Chondrocyte (in vitro differentiated cells): Measurements from ENCODE around the gene ING4. TPM values are rescaled to one million over a fixed set of nuclear protein-coding genes. Genes with fewer than 3 reads are reported as not detected.
A peak's percentile ranks its signal among the peaks of the same experiment; 100 is the strongest.
"Not testable (repeated sequence)": the region's sequence is repeated elsewhere in the genome, so short reads cannot be mapped to it uniquely, and the experiment has no call there.

Experiments
- DNase-seq: peaks from one replicate; pipeline ENCODE4 v3.0.0; 2021; ENCODE audit warnings: mixed read lengths, low spot score
- H3K27ac Mint-ChIP-seq: one replicate; pipeline ENCODE4 v1.8.0; 2021; ENCODE audit warnings: mild to moderate bottlenecking, moderate library complexity, mixed read lengths; ENCODE audit not compliant: unreplicated experiment
- H3K27me3 Mint-ChIP-seq: 2 replicates; pipeline ENCODE4 v1.8.0; 2021; ENCODE audit warnings: low read depth, mixed read lengths
- H3K36me3 Mint-ChIP-seq: 2 replicates; pipeline ENCODE4 v1.8.0; 2021; ENCODE audit warnings: low read depth, mixed read lengths
- H3K4me1 Mint-ChIP-seq: 2 replicates; pipeline ENCODE4 v1.8.0; 2021; ENCODE audit warnings: low read depth, mild to moderate bottlenecking, mixed read lengths
- H3K4me3 Mint-ChIP-seq: one replicate; pipeline ENCODE4 v1.8.0; 2021; ENCODE audit warnings: mild to moderate bottlenecking, moderate library complexity, mixed read lengths; ENCODE audit not compliant: unreplicated experiment
- H3K9me3 Mint-ChIP-seq: 2 replicates; pipeline ENCODE4 v1.8.0; 2021; ENCODE audit warnings: low read depth, mixed read lengths
- long read RNA-seq: library from polyadenylated mRNA; stranded (forward); transcript quantifications from one replicate; pipeline ENCODE4 v2.0.0, GENCODE V29; 2021
- total RNA-seq: library from RNA; stranded (reverse); gene quantifications from 3 replicates; pipeline ENCODE4 v1.2.1, GENCODE V29; 2021
- TF ChIP-seq, protein P1 (sequence below): fragments of 200-600 bp; sonication (generic); IDR thresholded peaks from 2 replicates; pipeline ENCODE4 v1.5.0; 2021; ENCODE audit warnings: antibody characterized with exemption, mild to moderate bottlenecking, moderate library complexity

The ING4 gene
- total RNA-seq, result 32.9 to 38.5 TPM (median 37.5 TPM) in 3 replicates
- long read RNA-seq, transcript ING4-201 (8 exons, 1,709 nt), result major isoform, 18 of 52 reads
- long read RNA-seq, transcript ING4-202 (8 exons, 1,393 nt), result minor isoform, 15 of 52 reads
- long read RNA-seq, partial matches to known transcripts, result 0 of 52 reads
- long read RNA-seq, other reads (novel, unspliced or antisense), result 12 of 52 reads

DNA sequence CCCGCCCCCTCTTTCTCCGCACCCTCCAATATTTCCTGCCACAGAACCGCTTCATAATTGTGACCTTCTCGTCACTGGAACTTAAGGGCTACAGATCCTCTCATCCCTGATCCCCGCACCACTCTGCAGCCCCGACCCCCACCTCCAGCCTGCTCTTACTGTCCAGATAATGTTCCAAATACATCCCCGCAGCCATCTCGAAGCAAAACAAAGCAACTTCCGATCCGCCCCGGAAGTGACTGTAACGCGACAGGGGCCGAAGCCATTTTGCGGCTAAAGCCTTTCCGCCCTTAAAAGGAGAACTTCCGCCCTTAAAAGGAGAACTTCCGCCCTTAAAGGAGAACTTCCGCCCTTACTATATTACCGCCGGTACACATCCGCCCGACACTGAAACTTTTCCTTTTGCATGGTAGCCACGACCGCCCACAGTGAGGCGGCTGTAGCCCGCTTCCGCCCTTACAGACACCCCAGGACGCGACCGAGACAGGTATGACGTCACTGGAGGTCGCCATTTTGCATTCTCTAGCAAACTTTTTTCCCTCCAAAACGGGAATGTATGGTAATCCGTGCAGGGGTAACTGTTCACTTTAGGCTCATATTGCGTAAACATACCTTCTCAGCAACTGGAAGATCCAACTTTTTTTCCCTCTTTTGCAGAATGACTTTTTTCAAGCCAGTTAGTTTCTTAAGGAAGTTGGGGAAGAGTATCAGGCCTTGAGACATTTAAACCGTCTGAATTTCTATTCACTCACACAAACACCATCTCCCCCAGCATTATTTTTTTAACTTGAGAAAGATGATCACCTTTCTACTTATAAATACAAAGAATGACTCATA is at the start of gene ING4:
Gene ING4 (minus strand): TSS at position 214 of the 837 bp plus-strand sequence. CDS start 18 bp downstream, at position 196.
- DNase-seq, result peak; percentile 98
- Mint-ChIP-seq H3K27me3 (no peaks in the 10 kb centered on the region), H3K9me3 (no peaks in the 10 kb centered on the region), H3K4me1 (peaks cover 23% of the 10 kb centered on the region), H3K4me3 (peak within 1 kb of the TSS; percentile 99), H3K36me3 (peaks cover 16% of the 10 kb centered on the region), H3K27ac (peak within 1 kb of the TSS; percentile 99)
- TF ChIP-seq, protein P1, sequence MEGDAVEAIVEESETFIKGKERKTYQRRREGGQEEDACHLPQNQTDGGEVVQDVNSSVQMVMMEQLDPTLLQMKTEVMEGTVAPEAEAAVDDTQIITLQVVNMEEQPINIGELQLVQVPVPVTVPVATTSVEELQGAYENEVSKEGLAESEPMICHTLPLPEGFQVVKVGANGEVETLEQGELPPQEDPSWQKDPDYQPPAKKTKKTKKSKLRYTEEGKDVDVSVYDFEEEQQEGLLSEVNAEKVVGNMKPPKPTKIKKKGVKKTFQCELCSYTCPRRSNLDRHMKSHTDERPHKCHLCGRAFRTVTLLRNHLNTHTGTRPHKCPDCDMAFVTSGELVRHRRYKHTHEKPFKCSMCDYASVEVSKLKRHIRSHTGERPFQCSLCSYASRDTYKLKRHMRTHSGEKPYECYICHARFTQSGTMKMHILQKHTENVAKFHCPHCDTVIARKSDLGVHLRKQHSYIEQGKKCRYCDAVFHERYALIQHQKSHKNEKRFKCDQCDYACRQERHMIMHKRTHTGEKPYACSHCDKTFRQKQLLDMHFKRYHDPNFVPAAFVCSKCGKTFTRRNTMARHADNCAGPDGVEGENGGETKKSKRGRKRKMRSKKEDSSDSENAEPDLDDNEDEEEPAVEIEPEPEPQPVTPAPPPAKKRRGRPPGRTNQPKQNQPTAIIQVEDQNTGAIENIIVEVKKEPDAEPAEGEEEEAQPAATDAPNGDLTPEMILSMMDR, result no peak

DNA sequence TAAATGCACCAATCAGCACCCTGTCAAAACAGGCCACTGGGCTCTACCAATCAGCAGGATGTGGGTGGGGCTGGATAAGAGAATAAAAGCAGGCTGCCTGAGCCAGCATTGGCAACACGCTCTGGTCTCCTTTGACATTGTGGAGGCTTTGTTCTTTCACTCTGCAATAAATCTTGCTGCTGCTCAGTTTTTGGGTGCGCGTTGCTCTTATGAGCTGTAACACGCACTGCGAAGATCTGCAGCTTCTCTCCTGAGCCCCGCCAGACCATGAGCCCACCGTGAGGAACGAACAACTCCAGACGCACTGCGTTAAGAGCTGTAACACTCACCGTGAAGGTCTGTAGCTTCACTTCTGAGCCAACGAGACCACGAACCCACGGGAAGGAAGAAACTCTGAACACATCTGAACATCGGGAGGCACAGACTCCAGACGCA is 46.1 kb upstream of the ING4 start:
- H3K27me3 Mint-ChIP-seq, result peaks cover 6% of the 10 kb centered on the region
- no peak for DNase-seq
- H3K4me1 Mint-ChIP-seq, result no peaks in the 10 kb centered on the region
- TF ChIP-seq, protein P1, result no peak
- H3K36me3 Mint-ChIP-seq, result no peaks in the 10 kb centered on the region
- H3K9me3 Mint-ChIP-seq, result no peaks in the 10 kb centered on the region
- H3K4me3 Mint-ChIP-seq, result no peak overlapping the region
- no peak overlapping the region for H3K27ac Mint-ChIP-seq

DNA sequence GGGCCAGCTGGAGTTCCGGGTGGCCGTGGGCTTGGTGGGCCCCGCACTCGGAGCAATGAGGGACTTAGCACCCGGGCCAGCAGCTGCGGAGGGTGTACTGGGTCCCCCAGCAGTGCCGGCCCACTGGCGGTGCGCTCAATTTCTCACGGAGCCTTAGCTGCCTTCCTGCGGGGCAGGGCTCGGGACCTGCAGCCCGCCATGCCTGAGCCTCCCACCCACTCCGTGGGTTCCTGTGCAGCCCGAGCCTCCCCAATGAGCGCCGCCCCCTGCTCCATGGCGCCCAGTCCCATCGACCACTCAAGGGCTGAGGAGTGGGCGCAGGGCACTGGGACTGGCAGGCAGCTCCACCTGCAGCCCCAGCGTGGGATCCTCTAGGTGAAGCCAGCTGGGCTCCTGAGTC is 45.4 kb upstream of the ING4 start:
- not testable (repeated sequence) for H3K4me1 Mint-ChIP-seq, H3K4me3 Mint-ChIP-seq, DNase-seq, H3K27ac Mint-ChIP-seq, H3K9me3 Mint-ChIP-seq, H3K36me3 Mint-ChIP-seq
- H3K27me3 Mint-ChIP-seq, result peaks cover 10% of the 10 kb centered on the region

DNA sequence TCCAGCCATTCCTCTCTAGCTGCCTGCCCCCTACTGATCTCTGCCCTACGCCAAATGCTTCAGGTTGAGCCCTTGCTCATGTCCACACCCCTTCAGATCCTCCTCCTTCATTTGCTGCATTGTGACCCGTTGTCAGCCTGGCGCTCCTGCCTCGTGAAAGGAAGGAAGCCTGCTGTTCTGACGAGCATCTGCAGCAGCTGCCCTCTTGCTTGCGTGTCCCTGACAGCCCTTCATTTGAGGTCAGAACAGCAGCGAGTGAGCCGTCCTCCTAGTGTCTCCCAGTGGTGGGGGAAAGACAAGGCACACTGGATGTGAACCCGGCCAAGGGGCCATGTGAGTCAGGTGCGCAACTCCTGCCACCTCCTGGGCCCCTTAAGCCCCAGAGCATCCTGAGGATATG is 40.7 kb upstream of the ING4 start:
- Mint-ChIP-seq H3K9me3 (no peaks in the 10 kb centered on the region), H3K27me3 (peaks cover 24% of the 10 kb centered on the region), H3K36me3 (no peaks in the 10 kb centered on the region), H3K27ac (no peak overlapping the region), H3K4me1 (peaks cover 19% of the 10 kb centered on the region), H3K4me3 (no peak overlapping the region)
- TF ChIP-seq, protein P1, result no peak
- no peak for DNase-seq

DNA sequence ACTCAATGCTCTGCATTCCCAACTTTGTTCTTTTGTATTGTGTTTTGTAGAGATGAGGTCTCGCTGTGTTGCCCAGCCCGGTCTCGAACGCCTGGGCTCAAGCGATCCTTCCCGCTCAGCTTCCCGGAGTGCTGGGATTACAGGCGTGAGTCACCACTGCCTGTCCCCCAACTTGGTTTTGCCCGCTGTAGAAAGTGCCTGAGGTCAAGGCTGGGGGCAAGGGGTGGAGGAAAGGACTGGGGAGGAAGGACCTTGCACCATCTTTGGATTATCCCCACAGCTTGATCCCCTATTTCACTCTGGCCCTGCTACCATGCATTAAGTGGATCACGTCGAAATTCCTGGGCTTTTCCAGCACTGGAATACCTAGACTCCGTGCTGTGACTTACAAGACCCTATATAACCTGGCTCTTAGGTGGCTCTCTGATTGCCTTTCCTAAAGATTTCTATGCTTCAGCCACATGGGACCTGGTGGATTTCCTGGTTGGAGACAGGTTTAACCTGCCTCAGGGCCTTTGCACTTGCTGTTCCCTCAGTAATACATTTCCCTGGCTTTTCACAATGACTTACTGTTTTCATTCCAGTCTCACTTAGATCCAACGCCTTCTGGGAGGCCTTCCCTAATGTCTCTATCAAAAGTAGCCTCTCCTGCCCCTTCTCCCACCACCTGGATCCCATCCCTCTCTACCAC is 38.3 kb upstream of the ING4 start:
- Mint-ChIP-seq H3K27ac (no peak overlapping the region), H3K4me3 (peak overlapping the region; percentile 75), H3K9me3 (no peaks in the 10 kb centered on the region), H3K4me1 (peaks cover 24% of the 10 kb centered on the region), H3K36me3 (no peaks in the 10 kb centered on the region), H3K27me3 (peaks cover 24% of the 10 kb centered on the region)
- TF ChIP-seq, protein P1, result no peak
- DNase-seq, result no peak
